Activated CD4-positive, CD25-positive, alpha-beta regulatory T cell treated with anti-CD3 and anti-CD28 coated beads, Interleukin-2, amount 50 U/mL, for 72 hours (primary cell): ENCODE data around the gene THOC6.
"Not testable (repeated sequence)": the region's sequence is repeated elsewhere in the genome, so short reads cannot be mapped to it uniquely, and the experiment has no call there.

Experiments
- DNase-seq: peaks from one replicate; pipeline ENCODE4 v3.0.0; 2021

Gene THOC6

DNA sequence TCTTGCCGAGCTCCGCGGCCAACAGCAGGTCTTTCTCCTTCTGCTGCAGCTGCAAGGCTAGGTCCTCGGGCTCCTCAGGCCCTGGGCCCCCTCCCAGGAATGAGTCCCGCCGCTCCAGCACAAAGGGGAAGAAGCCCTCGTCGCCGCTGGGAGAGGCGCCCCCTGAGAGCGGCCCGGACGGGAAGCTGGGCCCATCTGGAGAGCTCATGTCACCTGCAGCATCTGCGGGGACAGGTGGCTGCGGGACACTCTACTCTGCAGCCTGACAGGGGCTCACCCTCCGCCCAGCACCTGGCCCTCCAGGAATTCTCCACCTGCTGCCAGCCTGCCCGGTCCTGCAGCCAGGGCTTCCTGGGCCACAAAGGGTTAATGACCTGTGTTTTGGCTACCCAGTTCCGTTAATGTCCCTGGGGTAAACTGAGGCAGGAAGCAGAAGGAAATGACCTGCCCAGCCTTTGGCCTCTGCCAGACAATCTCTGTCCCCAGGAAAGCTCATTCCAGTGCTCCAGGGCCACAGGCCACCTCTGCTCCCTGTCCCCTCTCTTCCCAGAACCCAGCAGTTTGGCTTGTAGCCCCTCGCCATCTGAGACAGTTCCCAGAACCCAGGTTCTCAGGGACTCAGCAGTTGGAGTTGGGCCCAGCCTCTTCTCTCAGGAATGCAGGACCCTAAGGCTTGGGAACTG lies 11.6 kb downstream of the THOC6 start:
- DNase-seq = no peak

DNA sequence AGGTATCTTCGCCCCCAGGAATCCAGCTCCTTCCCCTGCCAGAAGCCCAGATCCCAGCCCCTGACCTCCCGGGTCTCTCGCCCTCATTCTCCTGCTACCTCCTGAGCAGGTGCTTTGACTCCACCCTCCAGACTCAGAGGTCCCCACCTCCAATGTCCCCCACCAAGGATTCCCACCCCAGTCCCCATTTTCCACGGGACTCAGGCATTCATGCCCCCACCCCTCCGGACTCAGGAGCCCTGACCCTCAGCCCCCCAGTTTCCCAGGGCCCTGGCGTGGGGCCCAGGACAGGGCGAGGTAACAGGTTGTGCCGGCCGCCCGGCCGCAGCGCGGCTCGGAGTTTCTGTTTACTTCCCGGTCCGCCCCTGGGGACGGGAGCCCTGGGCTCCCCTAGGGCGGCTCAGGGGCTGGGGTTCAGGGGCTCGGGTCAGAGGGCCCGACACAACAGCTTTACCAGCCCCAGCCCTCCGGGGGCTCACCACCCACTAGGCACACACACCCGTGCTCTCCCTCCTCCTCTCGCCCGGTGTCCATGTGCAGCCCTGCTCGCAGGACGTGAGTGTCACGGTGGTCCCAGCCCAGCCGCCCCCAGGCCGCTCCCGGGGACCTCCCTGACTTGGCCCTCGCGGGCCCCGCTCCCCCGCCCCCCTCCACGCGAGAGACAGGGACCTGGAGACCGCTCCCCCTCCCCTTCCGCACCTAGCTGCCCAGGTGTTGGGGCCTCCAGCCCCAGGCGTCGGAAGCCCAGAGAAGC lies 12.3 kb downstream of the THOC6 start:
- DNase-seq = no peak

- DNase-seq = no peak
These were observed 13.0 kb downstream of the THOC6 start, which contains the start of gene BICDL2 for GRCh38 chr16:3036726-3037315. TSS of gene BICDL2 (minus strand) at chr16:3036944. CDS start at chr16:3035496, 1,448 bp downstream.

GRCh38 chr16:3038256-3038655 lies 14.4 kb downstream of the THOC6 start:
- DNase-seq = no peak

- no peak for DNase-seq
These were observed 15.1 kb downstream of the THOC6 start for GRCh38 chr16:3038896-3039295.

- no peak for DNase-seq
These were observed 18.5 kb downstream of the THOC6 start for GRCh38 chr16:3042376-3042775.

GRCh38 chr16:3044708-3045107 lies 20.9 kb downstream of the THOC6 start:
- no peak for DNase-seq

DNA sequence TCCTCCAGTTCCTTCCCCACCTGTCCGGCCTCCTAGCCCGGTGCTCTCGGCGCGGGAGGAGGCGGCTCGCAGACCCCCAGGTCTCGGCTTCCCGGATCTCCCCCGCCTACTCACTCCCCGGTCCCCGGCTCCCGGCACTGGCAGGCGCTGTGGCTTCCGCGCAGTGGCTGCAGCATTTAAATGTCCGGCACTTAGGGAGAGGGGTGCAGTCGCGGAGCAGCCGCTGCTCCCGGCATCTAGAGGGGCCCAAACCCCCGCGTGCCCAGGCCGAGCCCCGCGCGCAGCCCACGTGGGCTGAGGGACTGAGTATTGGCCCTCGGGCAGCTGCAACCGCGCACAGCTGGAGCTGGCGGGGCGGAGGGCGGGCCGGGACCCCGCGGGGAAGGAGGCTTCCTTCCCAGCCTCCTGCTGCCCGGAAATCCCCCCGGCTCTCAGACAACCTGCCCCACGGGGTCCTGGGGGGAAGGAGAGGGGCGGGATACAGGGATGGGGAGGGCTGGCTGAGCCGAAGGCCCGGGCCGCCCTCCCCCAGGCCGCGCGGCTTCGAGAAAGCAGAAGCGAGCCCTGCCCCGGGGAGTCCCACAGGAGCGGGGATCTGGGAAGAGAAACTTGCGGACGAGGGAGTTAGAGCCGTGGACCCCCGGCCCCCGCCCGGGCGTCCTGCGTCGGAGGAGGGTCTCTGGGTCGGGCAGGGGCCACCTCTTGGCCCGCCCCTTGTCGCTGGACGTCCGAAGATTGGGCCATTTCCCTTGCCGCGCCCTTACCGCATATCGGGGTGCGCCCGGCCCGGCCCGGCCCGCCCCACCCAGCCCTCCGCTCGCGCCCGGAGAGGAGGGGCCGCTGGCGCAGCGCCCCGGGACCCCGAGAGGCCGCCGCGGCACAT lies 22.2 kb downstream of the THOC6 start, which contains the start of gene MMP25:
MMP25 (plus strand) TSS at position 804 of the 883 bp plus-strand sequence. CDS start 357 bp downstream, outside the sequence.
- DNase-seq = no peak

DNA sequence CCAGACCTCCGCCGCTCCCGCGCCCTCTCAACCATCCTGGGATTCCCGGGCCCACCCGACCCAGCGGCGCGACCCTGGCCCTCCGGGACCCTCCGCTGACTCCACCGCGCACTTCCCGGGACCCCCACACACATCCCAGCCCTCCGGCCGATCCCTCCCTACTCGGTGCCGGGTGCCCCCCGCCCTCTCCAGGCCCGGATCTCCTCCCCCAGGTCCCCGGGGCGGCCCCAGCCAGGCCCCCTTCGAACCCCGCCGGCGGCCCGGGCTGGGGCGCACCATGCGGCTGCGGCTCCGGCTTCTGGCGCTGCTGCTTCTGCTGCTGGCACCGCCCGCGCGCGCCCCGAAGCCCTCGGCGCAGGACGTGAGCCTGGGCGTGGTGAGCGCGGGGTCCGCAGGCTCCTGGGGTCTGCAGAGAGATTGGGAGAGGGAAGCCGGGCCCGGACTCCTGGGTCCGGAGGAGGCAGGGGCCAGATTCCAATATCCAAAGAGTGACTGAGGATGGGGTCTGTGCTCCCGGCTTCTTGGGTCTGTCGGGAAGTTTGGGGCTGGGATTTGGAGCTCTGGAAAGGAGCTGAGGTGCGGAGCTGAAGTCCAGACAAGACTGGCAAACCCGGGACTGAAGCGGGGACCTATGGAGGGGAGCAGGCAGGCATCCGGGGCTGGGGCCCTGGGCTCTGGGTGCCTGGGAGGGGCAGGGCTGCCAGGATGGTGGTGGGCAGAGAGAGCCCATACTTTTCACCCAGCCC lies 23.0 kb downstream of the THOC6 start:
- DNase-seq = no peak

DNA sequence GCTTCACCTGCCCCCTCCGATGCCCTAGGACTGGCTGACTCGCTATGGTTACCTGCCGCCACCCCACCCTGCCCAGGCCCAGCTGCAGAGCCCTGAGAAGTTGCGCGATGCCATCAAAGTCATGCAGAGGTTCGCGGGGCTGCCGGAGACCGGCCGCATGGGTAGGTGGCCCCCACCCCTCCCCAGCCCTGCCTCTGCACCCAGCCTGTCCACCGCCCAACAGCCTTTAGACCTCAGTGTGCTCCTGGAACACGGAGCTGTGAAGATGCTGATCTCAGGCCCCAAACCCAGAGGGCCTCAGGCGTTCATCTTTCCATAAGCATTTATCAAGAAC lies 23.5 kb downstream of the THOC6 start:
- no peak for DNase-seq

DNA sequence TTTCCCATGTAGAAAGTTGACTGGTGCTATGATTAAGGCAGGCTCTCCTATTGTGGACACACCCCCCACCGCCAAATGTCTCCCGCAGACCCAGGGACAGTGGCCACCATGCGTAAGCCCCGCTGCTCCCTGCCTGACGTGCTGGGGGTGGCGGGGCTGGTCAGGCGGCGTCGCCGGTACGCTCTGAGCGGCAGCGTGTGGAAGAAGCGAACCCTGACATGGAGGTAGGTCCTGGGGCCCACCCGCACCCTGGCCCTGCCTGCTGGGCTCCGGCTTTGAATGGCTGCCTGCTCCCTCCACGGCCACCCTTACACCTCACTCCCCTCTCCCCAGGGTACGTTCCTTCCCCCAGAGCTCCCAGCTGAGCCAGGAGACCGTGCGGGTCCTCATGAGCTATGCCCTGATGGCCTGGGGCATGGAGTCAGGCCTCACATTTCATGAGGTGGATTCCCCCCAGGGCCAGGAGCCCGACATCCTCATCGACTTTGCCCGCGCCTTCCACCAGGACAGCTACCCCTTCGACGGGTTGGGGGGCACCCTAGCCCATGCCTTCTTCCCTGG lies 26.2 kb downstream of the THOC6 start:
- no peak for DNase-seq

GRCh38 chr16:3050487-3050886 lies 26.7 kb downstream of the THOC6 start:
- DNase-seq = no peak

GRCh38 chr16:3051009-3051408 lies 27.2 kb downstream of the THOC6 start:
- no peak for DNase-seq

DNA sequence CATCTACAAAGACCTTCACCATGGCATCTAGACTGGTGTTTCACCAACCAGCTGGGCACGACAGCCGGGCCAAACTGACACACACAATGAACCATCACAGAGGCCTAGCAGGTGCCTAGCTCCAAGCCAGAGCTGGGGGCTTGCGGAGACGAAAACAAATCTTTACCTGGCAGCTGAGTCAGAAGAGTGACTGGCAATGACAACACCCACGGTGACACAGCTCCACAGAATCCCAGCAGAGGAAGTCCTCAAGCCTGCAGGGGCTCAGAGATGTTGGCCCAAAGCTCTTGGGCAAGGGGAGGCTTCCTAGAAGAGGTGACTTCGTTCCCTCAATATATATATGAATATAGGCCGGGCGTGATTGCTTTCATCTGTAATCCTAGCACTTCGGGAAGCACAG lies 27.7 kb downstream of the THOC6 start:
- DNase-seq = no peak

- DNase-seq = not testable (repeated sequence)
These were observed 28.9 kb downstream of the THOC6 start for GRCh38 chr16:3052571-3053329.

DNA sequence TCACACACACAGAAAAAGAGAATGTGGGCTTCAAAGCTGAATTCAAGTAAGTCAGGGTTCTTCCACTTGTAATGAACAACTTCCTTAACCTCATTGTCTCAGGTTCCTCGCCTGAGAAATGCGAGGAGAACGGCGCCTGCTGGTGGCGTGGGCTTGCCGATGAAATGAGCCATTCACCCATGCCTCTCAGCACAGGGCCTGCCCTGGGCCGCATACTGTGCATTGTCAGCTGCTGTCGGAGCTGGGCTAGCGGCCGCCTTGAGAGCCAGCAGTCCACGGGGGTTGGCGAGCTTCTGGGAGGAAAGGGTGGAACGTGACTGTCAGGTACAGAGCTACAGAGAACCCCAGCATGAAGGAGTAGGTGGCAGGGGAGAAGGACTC lies 29.5 kb downstream of the THOC6 start:
- not testable (repeated sequence) for DNase-seq

DNA sequence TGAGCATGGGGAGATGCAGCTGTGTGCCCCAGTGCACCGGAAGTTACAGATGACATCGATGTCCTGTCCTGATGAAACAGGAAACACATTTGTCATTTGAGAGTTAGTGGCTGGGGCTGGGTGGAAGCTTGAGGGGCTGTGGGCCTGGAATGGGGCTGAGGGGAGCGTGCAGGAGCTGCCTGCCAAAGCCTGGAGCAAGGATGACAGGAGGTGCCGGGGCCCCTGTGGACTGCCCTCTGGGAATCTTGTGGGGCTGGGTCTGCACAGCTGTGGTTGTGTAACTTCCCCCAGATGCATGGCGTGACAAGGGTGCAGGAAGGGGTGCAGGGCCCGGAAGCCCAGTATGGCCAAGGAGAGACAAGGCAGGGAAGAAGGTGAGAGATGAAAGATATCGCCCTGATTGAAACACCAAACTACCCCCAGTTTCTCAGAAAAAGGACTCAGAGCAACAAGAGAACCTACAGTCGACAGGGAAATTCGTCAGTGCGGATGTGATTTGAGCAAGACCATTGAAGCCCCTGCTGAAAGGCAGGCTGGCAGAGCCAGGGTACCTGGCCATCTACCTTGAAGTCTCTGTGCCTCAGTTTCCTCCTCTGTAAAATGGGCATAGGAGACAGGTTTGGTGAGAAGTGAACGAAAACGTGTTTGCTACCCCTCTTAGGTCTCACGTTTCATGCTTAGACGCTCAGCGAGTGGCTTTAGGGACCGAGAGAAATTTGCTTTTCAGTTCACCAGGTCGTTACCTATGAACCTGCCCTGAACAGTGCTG lies 31.3 kb downstream of the THOC6 start:
- no peak for DNase-seq

- not testable (repeated sequence) for DNase-seq
These were observed 31.9 kb downstream of the THOC6 start for GRCh38 chr16:3055734-3056115.

DNA sequence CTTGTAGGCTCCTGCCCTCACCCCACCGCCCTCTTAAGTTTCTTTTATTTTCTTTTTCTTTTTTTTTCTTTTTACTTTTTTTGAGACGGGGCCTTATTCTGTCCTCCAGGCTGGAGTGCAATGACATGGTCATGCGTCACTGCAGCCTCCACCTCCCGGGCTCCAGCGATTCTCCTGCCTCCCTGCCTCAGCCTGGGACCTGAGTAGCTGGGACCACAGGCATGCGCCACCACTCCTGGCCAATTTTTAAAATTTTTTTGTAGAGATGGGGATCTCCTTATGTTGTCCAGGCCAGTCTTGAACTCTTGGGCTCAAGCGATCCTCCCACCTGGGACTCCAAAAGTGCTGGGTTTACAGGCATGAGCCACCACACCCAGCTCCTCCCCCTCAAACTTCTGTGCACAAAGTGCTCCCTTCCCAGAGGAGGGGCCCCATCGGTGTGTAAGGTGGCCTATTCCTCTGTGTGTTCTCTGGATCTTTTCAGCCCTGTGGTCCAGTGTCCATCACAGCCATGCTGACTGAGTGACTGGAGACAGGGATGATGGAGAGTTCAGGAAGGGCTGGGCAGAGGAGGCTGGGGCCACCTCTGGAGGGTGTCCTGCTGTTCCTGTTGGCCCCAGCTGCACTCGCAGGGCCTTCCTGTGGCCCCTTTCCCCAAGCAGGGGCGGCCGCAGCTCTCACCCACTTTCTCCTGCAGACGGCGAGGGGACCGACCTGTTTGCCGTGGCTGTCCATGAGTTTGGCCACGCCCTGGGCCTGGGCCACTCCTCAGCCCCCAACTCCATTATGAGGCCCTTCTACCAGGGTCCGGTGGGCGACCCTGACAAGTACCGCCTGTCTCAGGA lies 32.7 kb downstream of the THOC6 start:
- no peak for DNase-seq
